Body of pancreas (tissue), 4 donors: ENCODE data around the gene MAP3K21. TPM values are rescaled to one million over a fixed set of nuclear protein-coding genes. Genes with fewer than 3 reads are reported as not detected.

Source experiments
- ATAC-seq: fragments of 150-250 bp; one replicate; pipeline ENCODE4 v1.9.1; 2016
- DNase-seq, 4 donors: peaks; one replicate each; pipeline ENCODE4 v3.0.0-alpha.2; 2019
- H3K27ac ChIP-seq, 4 donors: fragments of 200-600 bp; sonication (generic); 1 replicate in 3 of 4; 2 replicates in 1 of 4; pipeline versions ENCODE4 v1.5.1 to v1.6.1; 2016 to 2019; ENCODE audit warnings: mild to moderate bottlenecking in 1 of 4, mixed read lengths in 1 of 4, moderate library complexity in 1 of 4
- H3K27me3 ChIP-seq, 2 donors: fragments of 200-600 bp; sonication (generic); one replicate each; pipeline ENCODE4 v1.6.0; 2016; ENCODE audit warnings: mild to moderate bottlenecking in 1 of 2
- H3K36me3 ChIP-seq, 2 donors: fragments of 200-600 bp; sonication (generic); replicated peaks in 1 of 2; 2 replicates each; pipeline ENCODE4 v1.5.1; 2016; ENCODE audit warnings: low read depth in 2 of 2; ENCODE audit not compliant: insufficient read depth in 1 of 2
- H3K4me1 ChIP-seq: fragments of 200-600 bp; sonication (generic); one replicate; pipeline ENCODE4 v1.6.0; 2016
- H3K4me3 ChIP-seq, 2 donors: fragments of 200-600 bp; sonication (generic); 1 replicate in 1 of 2; 2 replicates in 1 of 2; pipeline ENCODE4 v1.5.1; 2016 to 2019
- H3K9me3 ChIP-seq, 3 donors: fragments of 200-600 bp; sonication (generic); 1 replicate in 2 of 3; 2 replicates in 1 of 3; pipeline ENCODE4 v1.5.1; 2016
- CTCF ChIP-seq, 7 experiments: fragments of 450-650 bp in 4 of 7; fragments of 200-600 bp in 3 of 7; sonication (generic) in 3 of 7; IDR thresholded peaks; one replicate each; pipeline ENCODE4 v1.5.1; 2016 to 2019; ENCODE audit warnings: antibody characterized with exemption in 7 of 7
- POLR2A ChIP-seq, 3 donors: fragments of 450-650 bp; IDR thresholded peaks; one replicate each; pipeline ENCODE4 v1.6.1; 2016; ENCODE audit warnings: antibody characterized with exemption in 3 of 3, mild to moderate bottlenecking in 2 of 3
- WGBS, 2 donors: methylation state at CpG; one replicate each; pipeline ENCODE4 v1.1.5; 2017; 5-methylcytosine and 5-hydroxymethylcytosine counted together
- intact Hi-C: fragments of 100-400 bp; cut with DNase I; formaldehyde crosslinking; loops from one replicate; pipeline ENCODE4 v1.15.1; 2023
- total RNA-seq, 2 donors: library from RNA; depleted of rRNA; stranded (reverse); fragments of >200 nt; gene quantifications; one replicate each; pipeline ENCODE4 v1.1.0, GENCODE V29; 2016

Gene MAP3K21
- total RNA-seq, 2 donors from 2014 or later: 40.2 to 62.3 TPM

- Histone ChIP-seq H3K36me3 (peaks cover 0 to 4% of the 10 kb centered on the region in 2 donors), H3K27ac (no peak overlapping the region), H3K27me3 (no peaks in the 10 kb centered on the region), H3K4me3 (no peak overlapping the region), H3K9me3 (no peaks in the 10 kb centered on the region), H3K4me1 (peaks cover 48% of the 10 kb centered on the region)
- ATAC-seq: no peak
- no peak for DNase-seq
- TF ChIP-seq CTCF (IDR thresholded peaks at IDR 0.05) (no peak), POLR2A (IDR thresholded peaks at IDR 0.05) (no peak)
- intact Hi-C loops: no loop called here
Measured at GRCh38 chr1:233354983-233355382, 27.5 kb downstream of the MAP3K21 start.

GRCh38 chr1:233355841-233356704, 28.5 kb downstream of the MAP3K21 start:
- Histone ChIP-seq H3K27ac (peak overlapping the region in 1 of 4 donors; percentile 29), H3K4me3 (no peak overlapping the region), H3K27me3 (no peaks in the 10 kb centered on the region), H3K36me3 (peaks cover 0 to 4% of the 10 kb centered on the region in 2 donors), H3K4me1 (peaks cover 58% of the 10 kb centered on the region), H3K9me3 (no peaks in the 10 kb centered on the region)
- intact Hi-C loops: no loop called here
- DNase-seq (no peak), ATAC-seq (no peak)
- TF ChIP-seq POLR2A (IDR thresholded peaks at IDR 0.05): no peak
- TF ChIP-seq CTCF (IDR thresholded peaks at IDR 0.05): no peak
- WGBS, 2 donors: 69 to 80% methylated on average over 8 of the region's 8 CpGs

- Histone ChIP-seq H3K36me3 (peaks cover 0 to 4% of the 10 kb centered on the region in 2 donors), H3K4me1 (peaks cover 63% of the 10 kb centered on the region), H3K27ac (no peak overlapping the region), H3K27me3 (no peaks in the 10 kb centered on the region), H3K4me3 (no peak overlapping the region), H3K9me3 (no peaks in the 10 kb centered on the region)
- TF ChIP-seq POLR2A (IDR thresholded peaks at IDR 0.05) (no peak), CTCF (IDR thresholded peaks at IDR 0.05) (no peak)
- WGBS, 2 donors: 94 to 95% methylated on average over 3 of the region's 3 CpGs
- intact Hi-C loops: no loop called here
- DNase-seq (no peak), ATAC-seq (no peak)
Measured at GRCh38 chr1:233356705-233356987, 29.1 kb downstream of the MAP3K21 start.

GRCh38 chr1:233357595-233358397, 30.3 kb downstream of the MAP3K21 start:
- TF ChIP-seq CTCF (IDR thresholded peaks at IDR 0.05) (no peak), POLR2A (IDR thresholded peaks at IDR 0.05) (no peak)
- H3K9me3 ChIP-seq: no peaks in the 10 kb centered on the region
- WGBS, 2 donors: 83 to 87% methylated on average over 6 of the region's 6 CpGs
- H3K4me3 ChIP-seq: no peak overlapping the region
- ATAC-seq (no peak), DNase-seq (no peak)
- H3K27ac ChIP-seq: peak overlapping the region in 3 of 4 donors; percentile 3 to 77 (median 60)
- no peaks in the 10 kb centered on the region for H3K27me3 ChIP-seq
- intact Hi-C loops: no loop called here
- H3K4me1 ChIP-seq: peaks cover 68% of the 10 kb centered on the region
- H3K36me3 ChIP-seq: peaks cover 0 to 4% of the 10 kb centered on the region in 2 donors
